SK-N-SH (cell line): ENCODE data around the gene MTUS2. TPM values are rescaled to one million over a fixed set of nuclear protein-coding genes. Genes with fewer than 3 reads are reported as not detected.

Experiments
- CTCF ChIA-PET: fragments of 300-600, 350-600 bp; formaldehyde crosslinking; extraction: SDS; loops from one replicate; lab custom pipeline; 2021; lab: Yijun Ruan, JAX
- POLR2A ChIA-PET: fragments of 350-600 bp; sonication (Branson Sonifier 250); formaldehyde crosslinking; extraction: SDS; loops from one replicate; lab custom pipeline; 2020; ENCODE audit warnings: antibody characterized with exemption, inconsistent platforms; lab: Yijun Ruan, JAX
- DNase-seq: peaks from one replicate; pipeline ENCODE4 v3.0.0; 2012
- H2AFZ ChIP-seq: fragments of 200-600 bp; sonication (generic); 2 replicates; pipeline ENCODE4 v1.8.1; 2016; ENCODE audit warnings: antibody characterized with exemption, mild to moderate bottlenecking, low read depth
- H3F3A ChIP-seq: fragments of 200-600 bp; sonication (generic); replicated peaks from 2 replicates; pipeline ENCODE3; 2016; ENCODE audit warnings: antibody characterized with exemption, mild to moderate bottlenecking; ENCODE audit not compliant: insufficient read depth
- H3K27ac ChIP-seq, 2 experiments: fragments of 200-500 bp in 1 of 2; fragments of 200-600 bp in 1 of 2; sonication (Bioruptor generic) in 1 of 2; sonication (generic), shearing (Covaris generic) in 1 of 2; 2 replicates each; pipeline versions ENCODE4 v1.5.1 to v1.6.1; 2014 to 2016; ENCODE audit warnings: low read depth in 2 of 2, inconsistent platforms in 1 of 2, low read length in 1 of 2, mild to moderate bottlenecking in 1 of 2, mixed read lengths in 1 of 2
- H3K27me3 ChIP-seq: fragments of 200-600 bp; sonication (generic), shearing (Covaris generic); 2 replicates; pipeline ENCODE4 v1.6.1; 2016; ENCODE audit warnings: mixed run types; ENCODE audit not compliant: insufficient read depth
- H3K36me3 ChIP-seq, 2 experiments: fragments of 200-500 bp in 1 of 2; fragments of 200-600 bp in 1 of 2; sonication (Bioruptor generic) in 1 of 2; sonication (generic) in 1 of 2; replicated peaks in 1 of 2; 2 replicates each; pipeline versions ENCODE3 to v1.5.1; 2014 to 2016; ENCODE audit warnings: low read length in 1 of 2, mild to moderate bottlenecking in 1 of 2; ENCODE audit not compliant: insufficient read depth in 2 of 2, control insufficient read depth in 1 of 2
- H3K4me1 ChIP-seq, 2 experiments: fragments of 200-500 bp in 1 of 2; fragments of 200-600 bp in 1 of 2; sonication (Bioruptor generic) in 1 of 2; sonication (generic), shearing (Covaris generic) in 1 of 2; 2 replicates each; pipeline versions ENCODE4 v1.5.1 to v1.6.1; 2014 to 2016; ENCODE audit warnings: low read depth in 1 of 2, low read length in 1 of 2, mixed run types in 1 of 2; ENCODE audit not compliant: insufficient read depth in 2 of 2, control insufficient read depth in 1 of 2
- H3K4me2 ChIP-seq: fragments of 200-600 bp; sonication (generic), shearing (Covaris generic); 2 replicates; pipeline ENCODE4 v1.6.1; 2017; ENCODE audit warnings: mixed run types
- H3K4me3 ChIP-seq, 2 experiments: fragments of 200-500 bp in 1 of 2; fragments of 200-600 bp in 1 of 2; sonication (Bioruptor generic) in 1 of 2; sonication (generic), shearing (Covaris generic) in 1 of 2; 2 replicates each; pipeline versions ENCODE4 v1.5.1 to v1.8.1; 2014 to 2016; ENCODE audit warnings: low read depth in 2 of 2, inconsistent platforms in 1 of 2, low read length in 1 of 2, mild to moderate bottlenecking in 1 of 2, mixed read lengths in 1 of 2, moderate library complexity in 1 of 2
- H3K79me2 ChIP-seq: fragments of 200-600 bp; sonication (generic); 2 replicates; pipeline ENCODE4 v1.8.1; 2017; ENCODE audit warnings: mild to moderate bottlenecking; ENCODE audit not compliant: insufficient read depth
- H3K9ac ChIP-seq: fragments of 200-600 bp; sonication (generic); 2 replicates; pipeline ENCODE4 v1.6.1; 2017; ENCODE audit warnings: mixed run types
- H3K9me2 ChIP-seq: fragments of 200-600 bp; sonication (generic); 2 replicates; pipeline ENCODE4 v1.6.1; 2017; ENCODE audit warnings: mixed run types
- H3K9me3 ChIP-seq: fragments of 200-600 bp; sonication (generic); 2 replicates; pipeline ENCODE4 v1.6.1; 2017; ENCODE audit warnings: mixed run types, mild to moderate bottlenecking, moderate library complexity
- H4K20me1 ChIP-seq: fragments of 200-600 bp; sonication (generic); 2 replicates; pipeline ENCODE4 v1.6.1; 2017; ENCODE audit warnings: mild to moderate bottlenecking, mixed run types; ENCODE audit not compliant: insufficient read depth
- CTCF ChIP-seq: fragments of 200-600 bp; sonication (generic); IDR thresholded peaks from 2 replicates; pipeline ENCODE4 v1.6.1; 2017; ENCODE audit warnings: antibody characterized with exemption, mild to moderate bottlenecking, moderate library complexity
- ELF1 ChIP-seq: IDR thresholded peaks from 2 replicates; pipeline ENCODE4 v1.4.0; 2012
- EP300 ChIP-seq, 2 experiments: IDR thresholded peaks; 2 replicates each; pipeline versions ENCODE4 v1.4.0 to v1.6.1; 2012; ENCODE audit warnings: borderline replicate concordance in 1 of 2, low read depth in 1 of 2, low read length in 1 of 2
- EZH2phosphoT487 ChIP-seq: fragments of 200-600 bp; sonication (generic); IDR thresholded peaks from 2 replicates; pipeline ENCODE4 v1.6.1; 2017; ENCODE audit warnings: low read depth, mixed run types, mild to moderate bottlenecking, antibody characterized with exemption, moderate library complexity, borderline replicate concordance
- FOSL2 ChIP-seq: IDR thresholded peaks from 2 replicates; pipeline ENCODE4 v1.4.0; 2012; ENCODE audit warnings: low read depth, mild to moderate bottlenecking, moderate library complexity, borderline replicate concordance
- FOXJ3 ChIP-seq: sonication (generic); formaldehyde crosslinking; IDR thresholded peaks from 2 replicates; pipeline ENCODE4 v1.5.1; 2020; ENCODE audit warnings: mild to moderate bottlenecking, missing genetic modification reagents
- FOXM1 ChIP-seq: IDR thresholded peaks from 2 replicates; pipeline ENCODE4 v1.4.0; 2012; ENCODE audit warnings: low read depth, mild to moderate bottlenecking
- GATA2 ChIP-seq: sonication (generic); formaldehyde crosslinking; IDR thresholded peaks from 2 replicates; pipeline ENCODE4 v1.5.0; 2020; ENCODE audit warnings: mild to moderate bottlenecking, missing genetic modification reagents
- JUND ChIP-seq: IDR thresholded peaks from 2 replicates; pipeline ENCODE4 v1.4.0; 2012
- MAX ChIP-seq: IDR thresholded peaks from 2 replicates; pipeline ENCODE4 v1.4.0; 2012; ENCODE audit warnings: low read depth
- MEF2A ChIP-seq: IDR thresholded peaks from 2 replicates; pipeline ENCODE4 v1.4.0; 2012; ENCODE audit warnings: low read depth, borderline replicate concordance
- MXI1 ChIP-seq: IDR thresholded peaks from 2 replicates; pipeline ENCODE4 v1.6.1; 2012; ENCODE audit warnings: mild to moderate bottlenecking, low read depth, low read length, improper control_type of control experiment
- NRF1 ChIP-seq: IDR thresholded peaks from 2 replicates; pipeline ENCODE4 v1.6.1; 2012; ENCODE audit warnings: low read depth, mild to moderate bottlenecking, low read length
- POLR2AphosphoS5 ChIP-seq: IDR thresholded peaks from 2 replicates; pipeline ENCODE4 v1.6.1; 2012; ENCODE audit warnings: low read depth, low read length
- RAD21 ChIP-seq: IDR thresholded peaks from 2 replicates; pipeline ENCODE4 v1.6.1; 2012; ENCODE audit warnings: mild to moderate bottlenecking, low read length
- RFX5 ChIP-seq: IDR thresholded peaks from 2 replicates; pipeline ENCODE4 v1.6.1; 2012; ENCODE audit warnings: mild to moderate bottlenecking, improper control_type of control experiment, low read length
- RXRA ChIP-seq: IDR thresholded peaks from 2 replicates; pipeline ENCODE4 v1.4.0; 2012; ENCODE audit warnings: low read depth, mild to moderate bottlenecking, borderline replicate concordance
- SIN3A ChIP-seq: IDR thresholded peaks from 2 replicates; pipeline ENCODE4 v1.6.1; 2012; ENCODE audit warnings: low read depth, mild to moderate bottlenecking, low read length, moderate library complexity, borderline replicate concordance
- SMC3 ChIP-seq: IDR thresholded peaks from 2 replicates; pipeline ENCODE4 v1.6.1; 2012; ENCODE audit warnings: low read depth, low read length, improper control_type of control experiment
- TCF12 ChIP-seq: IDR thresholded peaks from 2 replicates; pipeline ENCODE4 v1.4.0; 2012
- TEAD4 ChIP-seq: IDR thresholded peaks from 2 replicates; pipeline ENCODE4 v1.4.0; 2012; ENCODE audit warnings: mild to moderate bottlenecking, borderline replicate concordance; ENCODE audit not compliant: insufficient read depth
- USF1 ChIP-seq: IDR thresholded peaks from 2 replicates; pipeline ENCODE4 v1.4.0; 2012; ENCODE audit warnings: low read depth, borderline replicate concordance
- USF2 ChIP-seq: fragments of 150-350 bp; IDR thresholded peaks from 2 replicates; pipeline ENCODE4 v1.6.1; 2017; ENCODE audit warnings: antibody characterized with exemption, low read length, low read depth, borderline replicate concordance
- YY1 ChIP-seq: IDR thresholded peaks from 2 replicates; pipeline ENCODE4 v1.4.0; 2012; ENCODE audit warnings: low read depth, mild to moderate bottlenecking
- ZBTB33 ChIP-seq: IDR thresholded peaks from 2 replicates; pipeline ENCODE4 v1.4.0; 2012; ENCODE audit warnings: low read depth, borderline replicate concordance
- WGBS: methylation state at CpG from one replicate; pipeline ENCODE4 v1.1.6; 2017; ENCODE audit warnings: low lambda C conversion rate; 5-methylcytosine and 5-hydroxymethylcytosine counted together
- polyA plus RNA-seq, 3 experiments: library from polyadenylated mRNA; depleted of rRNA; stranded (reverse); fragments of >200 nt; gene quantifications; 2 replicates each; pipeline ENCODE4 v1.2.3, GENCODE V29; 2012

MTUS2 gene
- polyA plus RNA-seq, 1 of the 3 experiments (the other 2 are of a cell fraction), result 1.7 TPM

- H3K27ac ChIP-seq, result peak overlapping the region in 1 of 2 experiments; percentile 8; a peak in 1 of 4 replicates
- POLR2A ChIA-PET, result no interaction called here
- H4K20me1 ChIP-seq, result no peaks in the 10 kb centered on the region
- H3K4me2 ChIP-seq, result no peak overlapping the region
- no peaks in the 10 kb centered on the region for H3K9me2 ChIP-seq
- 69% methylated on average over 5 of the region's 7 CpGs for WGBS
- no peak overlapping the region for H3K4me3 ChIP-seq
- CTCF ChIA-PET, result interaction anchor here (0.8 to 4.9 kb wide), 7 partner anchors 12 to 628 kb away, joined by 3 to 45 read pairs (median 5); no protein-coding TSS in a partner anchor
- H3K36me3 ChIP-seq, result no peaks in the 10 kb centered on the region
- H3K27me3 ChIP-seq, result no peaks in the 10 kb centered on the region
- H3K4me1 ChIP-seq, result peaks cover 0 to 26% of the 10 kb centered on the region in 2 experiments; a peak in 2 of 4 replicates
- H3K9ac ChIP-seq, result no peak overlapping the region
- no peak for TF ChIP-seq MXI1
- no peak for TF ChIP-seq SIN3A
- TF ChIP-seq SMC3, result no peak
- no peak for TF ChIP-seq EP300 (IDR thresholded peaks at IDR 0.05; ENCODE audit: borderline replicate concordance in 1 of 2, low read depth in 1 of 2, low read length in 1 of 2)
- no peak for TF ChIP-seq RAD21
- no peak for TF ChIP-seq POLR2AphosphoS5
- TF ChIP-seq EZH2phosphoT487, result no peak
- no peak for TF ChIP-seq USF2
- no peak for TF ChIP-seq FOXM1
- no peak for TF ChIP-seq USF1
- no peak for TF ChIP-seq RFX5
- TF ChIP-seq JUND, result no peak
- no peak overlapping the region for H2AFZ ChIP-seq
- DNase-seq, result no peak
- H3K9me3 ChIP-seq, result no peaks in the 10 kb centered on the region
- H3F3A ChIP-seq, result no peaks in the 10 kb centered on the region
- no peaks in the 10 kb centered on the region for H3K79me2 ChIP-seq
Observed at GRCh38 chr13:29484796-29485195, 664.7 kb downstream of the MTUS2 start.

GRCh38 chr13:29486551-29486950 is 666.4 kb downstream of the MTUS2 start:
- no peak for DNase-seq
- CTCF ChIA-PET, result interaction anchor here (1.8 to 4.4 kb wide), 3 partner anchors 11 to 22 kb away, joined by 5 to 21 read pairs (median 12); no protein-coding TSS in a partner anchor
- Histone ChIP-seq H3K4me3 (no peak overlapping the region), H3K9me2 (no peaks in the 10 kb centered on the region), H3K36me3 (no peaks in the 10 kb centered on the region), H3K27ac (no peak overlapping the region), H2AFZ (no peak overlapping the region), H4K20me1 (no peaks in the 10 kb centered on the region), H3F3A (no peaks in the 10 kb centered on the region), H3K9me3 (no peaks in the 10 kb centered on the region), H3K79me2 (no peaks in the 10 kb centered on the region)
- POLR2A ChIA-PET, result no interaction called here
- TF ChIP-seq EP300 (IDR thresholded peaks at IDR 0.05; ENCODE audit: borderline replicate concordance in 1 of 2, low read depth in 1 of 2, low read length in 1 of 2) (no peak), POLR2AphosphoS5 (no peak), TCF12 (no peak), MEF2A (no peak), FOSL2 (no peak), FOXM1 (no peak), ZBTB33 (no peak), NRF1 (no peak), GATA2 (CRISPR knock-in tag) (no peak), MAX (no peak), YY1 (no peak), TEAD4 (no peak), JUND (no peak), RAD21 (no peak), ELF1 (no peak), CTCF (no peak), RXRA (no peak), FOXJ3 (CRISPR knock-in tag) (no peak)
- TF ChIP-seq, all 33 proteins: peak for 0
- Histone ChIP-seq H3K9ac (no peak overlapping the region), H3K4me2 (no peak overlapping the region), H3K4me1 (peaks cover 0 to 27% of the 10 kb centered on the region in 2 experiments; a peak in 2 of 4 replicates), H3K27me3 (no peaks in the 10 kb centered on the region)
- WGBS, result 78% methylated on average over 3 of the region's 3 CpGs
